ENCODE measurements around the gene PRR5.

Gene PRR5

DNA sequence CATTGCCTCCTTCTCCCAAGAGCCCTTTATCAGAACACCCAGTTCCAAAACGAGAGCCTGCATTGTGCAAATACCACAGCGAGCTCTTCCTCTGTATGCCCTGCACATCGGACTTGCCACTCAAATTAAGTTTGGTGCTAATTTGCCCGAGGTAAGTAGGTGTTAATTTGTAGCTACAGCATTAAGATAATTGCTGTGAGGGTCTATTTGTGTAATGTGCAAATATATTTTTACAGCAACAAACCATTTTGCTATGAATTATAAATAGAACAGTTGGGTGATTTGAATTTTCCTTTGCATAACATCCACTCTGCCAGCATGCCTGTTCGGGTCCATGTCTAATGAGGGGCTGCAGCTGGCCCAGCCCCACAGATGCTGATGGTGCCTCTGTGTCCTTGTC lies 58.5 kb downstream of the PRR5 start:
- Histone ChIP-seq H3K27me3 (ENCODE audit: control insufficient read depth in 2 of 2, insufficient read depth in 2 of 2, low read length in 2 of 2) (peaks cover 0 to 2% of the 10 kb centered on the region in 2 donors), H3K9me3 (ENCODE audit: control insufficient read depth in 2 of 2, low read length in 2 of 2) (no peaks in the 10 kb centered on the region), H3K4me1 (ENCODE audit: control insufficient read depth in 2 of 2, insufficient read depth in 2 of 2, low read length in 2 of 2) (peaks cover 20 to 29% of the 10 kb centered on the region in 2 donors), H3K9ac (ENCODE audit: low read depth in 1 of 2, low read length in 2 of 2) (no peak overlapping the region), H3K4me3 (ENCODE audit: low read length in 2 of 2) (no peak overlapping the region), H3K27ac (ENCODE audit: low read depth in 2 of 2, low read length in 2 of 2) (no peak overlapping the region), H3K36me3 (ENCODE audit: control insufficient read depth in 2 of 2, insufficient read depth in 2 of 2, low read length in 2 of 2) (no peaks in the 10 kb centered on the region)

GRCh38 chr22:44761025-44761424 lies 59.0 kb downstream of the PRR5 start:
- H3K36me3 ChIP-seq (ENCODE audit: control insufficient read depth in 2 of 2, insufficient read depth in 2 of 2, low read length in 2 of 2), result no peaks in the 10 kb centered on the region
- H3K4me3 ChIP-seq (ENCODE audit: low read length in 2 of 2), result no peak overlapping the region
- H3K27me3 ChIP-seq (ENCODE audit: control insufficient read depth in 2 of 2, insufficient read depth in 2 of 2, low read length in 2 of 2), result no peaks in the 10 kb centered on the region

DNA sequence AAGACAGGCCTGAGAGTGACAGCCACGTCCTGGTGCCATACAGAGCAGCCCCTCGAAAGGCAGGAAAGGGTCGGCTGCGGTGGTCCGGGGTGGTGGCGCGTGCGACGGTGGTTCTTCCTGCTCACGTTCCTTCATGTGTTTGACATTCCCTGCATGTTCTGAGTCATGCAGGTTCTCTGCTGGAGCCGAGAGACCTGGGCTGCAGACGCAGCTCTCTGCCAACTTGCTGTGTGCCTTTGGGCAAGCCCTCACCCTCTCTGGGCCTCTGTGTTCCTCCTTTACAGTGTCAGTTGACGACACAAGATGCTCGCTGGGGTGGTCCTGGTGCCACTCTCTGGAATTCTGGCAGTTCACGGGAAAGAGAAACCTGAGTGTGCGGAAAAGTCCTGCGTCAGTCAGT lies 62.4 kb downstream of the PRR5 start:
- Histone ChIP-seq H3K9ac (ENCODE audit: low read depth in 1 of 2, low read length in 2 of 2) (no peak overlapping the region), H3K4me1 (ENCODE audit: control insufficient read depth in 2 of 2, insufficient read depth in 2 of 2, low read length in 2 of 2) (peaks cover 6% of the 10 kb centered on the region in 2 donors)

More at GRCh38 chr22:44761025-44761424, 59.0 kb downstream of the PRR5 start:
- Histone ChIP-seq H3K27ac (ENCODE audit: low read depth in 2 of 2, low read length in 2 of 2) (no peak overlapping the region), H3K9me3 (ENCODE audit: control insufficient read depth in 2 of 2, low read length in 2 of 2) (no peaks in the 10 kb centered on the region), H3K4me1 (ENCODE audit: control insufficient read depth in 2 of 2, insufficient read depth in 2 of 2, low read length in 2 of 2) (peaks cover 16 to 24% of the 10 kb centered on the region in 2 donors), H3K9ac (ENCODE audit: low read depth in 1 of 2, low read length in 2 of 2) (no peak overlapping the region)

DNA sequence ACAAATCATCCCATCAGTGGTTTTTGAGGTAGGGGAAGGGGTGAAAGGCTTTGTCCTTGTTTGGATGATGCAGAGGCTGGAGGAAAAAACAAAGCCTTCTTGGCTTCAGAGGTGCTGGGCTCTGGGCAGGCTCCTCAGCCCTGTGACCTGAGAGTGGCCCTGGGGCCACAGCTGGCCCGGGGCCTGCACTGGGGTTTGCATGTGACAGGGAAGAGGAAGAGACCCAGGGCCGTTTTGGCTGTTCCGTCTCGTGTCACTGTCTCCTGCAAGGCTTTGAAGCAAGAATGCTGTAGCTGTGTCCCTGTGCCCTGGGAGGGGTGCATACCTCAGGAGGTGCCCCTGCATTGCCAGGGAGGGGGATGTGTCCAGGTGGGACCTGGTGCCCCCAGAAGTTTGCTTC lies 63.0 kb downstream of the PRR5 start:
- Histone ChIP-seq H3K27me3 (ENCODE audit: control insufficient read depth in 2 of 2, insufficient read depth in 2 of 2, low read length in 2 of 2) (no peaks in the 10 kb centered on the region), H3K4me1 (ENCODE audit: control insufficient read depth in 2 of 2, insufficient read depth in 2 of 2, low read length in 2 of 2) (peaks cover under 1% of the 10 kb centered on the region in 2 donors), H3K36me3 (ENCODE audit: control insufficient read depth in 2 of 2, insufficient read depth in 2 of 2, low read length in 2 of 2) (no peaks in the 10 kb centered on the region), H3K4me3 (ENCODE audit: low read length in 2 of 2) (no peak overlapping the region), H3K27ac (ENCODE audit: low read depth in 2 of 2, low read length in 2 of 2) (no peak overlapping the region), H3K9ac (ENCODE audit: low read depth in 1 of 2, low read length in 2 of 2) (no peak overlapping the region), H3K9me3 (ENCODE audit: control insufficient read depth in 2 of 2, low read length in 2 of 2) (no peaks in the 10 kb centered on the region)

More for the DNA sequence above, 62.4 kb downstream of the PRR5 start:
- no peaks in the 10 kb centered on the region for H3K36me3 ChIP-seq (ENCODE audit: control insufficient read depth in 2 of 2, insufficient read depth in 2 of 2, low read length in 2 of 2)
- H3K27ac ChIP-seq (ENCODE audit: low read depth in 2 of 2, low read length in 2 of 2), result no peak overlapping the region
- no peaks in the 10 kb centered on the region for H3K27me3 ChIP-seq (ENCODE audit: control insufficient read depth in 2 of 2, insufficient read depth in 2 of 2, low read length in 2 of 2)
- H3K9me3 ChIP-seq (ENCODE audit: control insufficient read depth in 2 of 2, low read length in 2 of 2), result no peaks in the 10 kb centered on the region
- no peak overlapping the region for H3K4me3 ChIP-seq (ENCODE audit: low read length in 2 of 2)

- Histone ChIP-seq H3K4me3 (ENCODE audit: low read length in 2 of 2) (no peak overlapping the region), H3K9me3 (ENCODE audit: control insufficient read depth in 2 of 2, low read length in 2 of 2) (no peaks in the 10 kb centered on the region), H3K27me3 (ENCODE audit: control insufficient read depth in 2 of 2, insufficient read depth in 2 of 2, low read length in 2 of 2) (no peaks in the 10 kb centered on the region), H3K4me1 (ENCODE audit: control insufficient read depth in 2 of 2, insufficient read depth in 2 of 2, low read length in 2 of 2) (no peaks in the 10 kb centered on the region), H3K36me3 (ENCODE audit: control insufficient read depth in 2 of 2, insufficient read depth in 2 of 2, low read length in 2 of 2) (no peaks in the 10 kb centered on the region), H3K27ac (ENCODE audit: low read depth in 2 of 2, low read length in 2 of 2) (no peak overlapping the region), H3K9ac (ENCODE audit: low read depth in 1 of 2, low read length in 2 of 2) (no peak overlapping the region)
These were observed 63.7 kb downstream of the PRR5 start for GRCh38 chr22:44765571-44766285.

DNA sequence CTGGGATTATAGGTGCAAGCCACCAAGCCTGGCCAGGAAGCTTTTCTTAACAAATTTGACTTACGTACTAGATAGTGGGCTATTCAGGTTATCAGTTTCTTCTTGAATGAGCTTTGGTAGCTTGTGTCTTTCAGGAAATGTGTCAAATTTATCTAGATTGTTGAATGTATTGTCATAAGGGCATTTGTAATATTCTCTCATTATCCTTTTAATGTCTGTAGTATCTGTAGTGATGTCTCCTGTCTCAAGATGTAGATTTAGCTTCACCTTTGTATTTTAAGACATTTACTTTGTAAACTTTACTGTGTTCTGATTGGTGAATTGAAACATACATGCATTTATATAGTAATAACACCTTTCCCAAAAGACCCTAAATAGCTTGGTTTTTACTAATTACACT lies 71.1 kb downstream of the PRR5 start:
- Histone ChIP-seq H3K4me1 (ENCODE audit: control insufficient read depth in 2 of 2, insufficient read depth in 2 of 2, low read length in 2 of 2) (peaks cover 9 to 22% of the 10 kb centered on the region in 2 donors), H3K27ac (ENCODE audit: low read depth in 2 of 2, low read length in 2 of 2) (peak overlapping the region in 1 of 2 donors; percentile 63), H3K9ac (ENCODE audit: low read depth in 1 of 2, low read length in 2 of 2) (no peak overlapping the region), H3K36me3 (ENCODE audit: control insufficient read depth in 2 of 2, insufficient read depth in 2 of 2, low read length in 2 of 2) (no peaks in the 10 kb centered on the region), H3K27me3 (ENCODE audit: control insufficient read depth in 2 of 2, insufficient read depth in 2 of 2, low read length in 2 of 2) (no peaks in the 10 kb centered on the region), H3K9me3 (ENCODE audit: control insufficient read depth in 2 of 2, low read length in 2 of 2) (no peaks in the 10 kb centered on the region), H3K4me3 (ENCODE audit: low read length in 2 of 2) (no peak overlapping the region)

- H3K27me3 ChIP-seq (ENCODE audit: control insufficient read depth in 2 of 2, insufficient read depth in 2 of 2, low read length in 2 of 2), result no peaks in the 10 kb centered on the region
- H3K36me3 ChIP-seq (ENCODE audit: control insufficient read depth in 2 of 2, insufficient read depth in 2 of 2, low read length in 2 of 2), result no peaks in the 10 kb centered on the region
- H3K27ac ChIP-seq (ENCODE audit: low read depth in 2 of 2, low read length in 2 of 2), result no peak overlapping the region
- no peaks in the 10 kb centered on the region for H3K9me3 ChIP-seq (ENCODE audit: control insufficient read depth in 2 of 2, low read length in 2 of 2)
- H3K4me3 ChIP-seq (ENCODE audit: low read length in 2 of 2), result no peak overlapping the region
- H3K9ac ChIP-seq (ENCODE audit: low read depth in 1 of 2, low read length in 2 of 2), result no peak overlapping the region
- peaks cover 9 to 22% of the 10 kb centered on the region in 2 donors for H3K4me1 ChIP-seq (ENCODE audit: control insufficient read depth in 2 of 2, insufficient read depth in 2 of 2, low read length in 2 of 2)
These were observed 73.9 kb downstream of the PRR5 start for GRCh38 chr22:44775862-44776261.

DNA sequence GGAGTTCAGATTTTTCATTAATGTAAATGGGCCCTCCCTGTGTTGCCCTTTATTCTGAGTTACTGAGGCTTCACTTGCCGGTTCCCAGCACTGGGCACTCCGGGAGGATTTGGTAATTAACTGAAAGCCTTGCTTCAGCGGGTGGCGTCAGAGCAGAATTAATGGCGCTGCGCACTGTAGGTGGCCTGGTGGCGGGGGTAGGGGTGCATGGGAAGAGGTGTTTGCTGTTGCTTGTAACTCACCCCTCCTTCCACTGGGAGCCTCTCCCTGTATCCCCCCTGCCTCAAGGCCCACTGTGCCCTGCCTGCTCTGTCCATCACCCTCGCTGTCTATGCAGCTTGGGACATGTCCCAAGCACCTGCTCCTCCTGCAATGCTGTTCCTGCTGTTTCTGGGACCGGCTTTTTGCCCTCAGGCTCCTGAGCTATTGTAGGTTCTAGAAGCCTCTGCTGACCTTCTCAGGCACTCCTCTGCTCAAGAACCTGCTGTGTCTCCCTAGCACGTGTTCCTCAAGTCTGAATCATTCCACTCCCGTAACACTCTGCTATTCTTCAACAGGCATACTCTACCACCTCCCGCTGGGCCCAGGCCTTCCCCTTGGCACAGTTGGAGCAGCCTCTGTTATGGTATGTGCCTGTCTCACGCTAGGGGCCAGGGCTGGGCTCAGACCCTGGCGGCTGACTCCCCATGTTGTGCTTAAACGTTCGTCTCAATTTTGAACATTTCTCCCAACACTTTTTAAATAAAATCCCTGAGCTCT lies 74.8 kb downstream of the PRR5 start:
- Histone ChIP-seq H3K27me3 (ENCODE audit: control insufficient read depth in 2 of 2, insufficient read depth in 2 of 2, low read length in 2 of 2) (no peaks in the 10 kb centered on the region), H3K9me3 (ENCODE audit: control insufficient read depth in 2 of 2, low read length in 2 of 2) (no peaks in the 10 kb centered on the region), H3K36me3 (ENCODE audit: control insufficient read depth in 2 of 2, insufficient read depth in 2 of 2, low read length in 2 of 2) (no peaks in the 10 kb centered on the region), H3K4me1 (ENCODE audit: control insufficient read depth in 2 of 2, insufficient read depth in 2 of 2, low read length in 2 of 2) (peaks cover 9 to 22% of the 10 kb centered on the region in 2 donors), H3K4me3 (ENCODE audit: low read length in 2 of 2) (no peak overlapping the region), H3K27ac (ENCODE audit: low read depth in 2 of 2, low read length in 2 of 2) (peak overlapping the region; percentile 73 to 83), H3K9ac (ENCODE audit: low read depth in 1 of 2, low read length in 2 of 2) (no peak overlapping the region)

DNA sequence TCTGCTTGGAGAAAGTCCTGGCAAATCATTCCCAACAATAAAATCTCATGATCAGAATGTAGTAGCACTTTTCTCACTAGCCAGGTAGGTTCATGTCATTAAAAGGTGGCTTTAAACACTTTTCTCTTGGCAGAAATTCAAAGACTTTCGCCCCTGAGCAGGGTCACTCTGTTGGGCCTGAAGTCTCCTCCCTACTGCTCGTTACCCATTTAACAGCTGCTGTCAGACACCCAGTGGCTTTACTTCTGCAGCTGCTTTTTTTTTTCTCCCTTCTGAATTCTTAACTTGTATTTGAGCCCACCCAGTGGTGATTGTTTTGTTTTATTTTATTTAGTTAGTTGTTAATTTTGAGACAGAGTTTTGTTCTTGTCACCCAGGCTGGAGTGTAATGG lies 75.4 kb downstream of the PRR5 start:
- Histone ChIP-seq H3K9me3 (ENCODE audit: control insufficient read depth in 2 of 2, low read length in 2 of 2) (no peaks in the 10 kb centered on the region), H3K36me3 (ENCODE audit: control insufficient read depth in 2 of 2, insufficient read depth in 2 of 2, low read length in 2 of 2) (no peaks in the 10 kb centered on the region), H3K4me1 (ENCODE audit: control insufficient read depth in 2 of 2, insufficient read depth in 2 of 2, low read length in 2 of 2) (peaks cover 9 to 22% of the 10 kb centered on the region in 2 donors), H3K4me3 (ENCODE audit: low read length in 2 of 2) (no peak overlapping the region), H3K27ac (ENCODE audit: low read depth in 2 of 2, low read length in 2 of 2) (peak overlapping the region; percentile 73 to 83), H3K27me3 (ENCODE audit: control insufficient read depth in 2 of 2, insufficient read depth in 2 of 2, low read length in 2 of 2) (no peaks in the 10 kb centered on the region), H3K9ac (ENCODE audit: low read depth in 1 of 2, low read length in 2 of 2) (no peak overlapping the region)

DNA sequence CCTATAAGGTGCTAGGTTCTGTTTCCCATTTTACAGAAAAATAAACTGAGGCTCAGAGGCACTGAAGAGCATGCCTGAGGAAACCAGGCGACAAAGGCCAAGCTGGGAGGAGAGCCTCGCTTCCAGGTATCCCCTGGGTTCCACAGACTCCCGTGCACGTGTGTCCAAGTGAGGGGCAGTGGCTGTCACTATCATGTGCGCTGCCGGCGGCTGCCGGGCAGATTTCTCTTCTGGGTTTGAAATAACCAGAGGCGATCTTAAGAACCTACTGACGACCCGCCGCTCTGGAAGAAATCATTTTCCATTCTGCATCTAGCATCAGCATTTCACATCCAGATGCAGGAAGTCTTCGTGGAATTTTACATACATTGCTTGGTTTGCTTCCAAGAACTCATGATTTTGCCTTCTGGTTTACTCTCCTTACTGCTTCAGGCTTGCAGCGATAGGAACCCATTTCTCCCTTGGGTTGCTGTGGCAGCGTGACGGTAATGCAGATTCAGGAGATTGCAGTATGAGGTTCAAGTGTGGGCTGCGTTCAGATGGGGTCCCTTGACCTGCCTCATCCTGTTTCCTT lies 79.0 kb downstream of the PRR5 start:
- no peak overlapping the region for H3K4me3 ChIP-seq (ENCODE audit: low read length in 2 of 2)
- H3K27me3 ChIP-seq (ENCODE audit: control insufficient read depth in 2 of 2, insufficient read depth in 2 of 2, low read length in 2 of 2), result no peaks in the 10 kb centered on the region
- no peaks in the 10 kb centered on the region for H3K36me3 ChIP-seq (ENCODE audit: control insufficient read depth in 2 of 2, insufficient read depth in 2 of 2, low read length in 2 of 2)
- H3K27ac ChIP-seq (ENCODE audit: low read depth in 2 of 2, low read length in 2 of 2), result no peak overlapping the region
- H3K4me1 ChIP-seq (ENCODE audit: control insufficient read depth in 2 of 2, insufficient read depth in 2 of 2, low read length in 2 of 2), result peaks cover 9 to 15% of the 10 kb centered on the region in 2 donors
- no peak overlapping the region for H3K9ac ChIP-seq (ENCODE audit: low read depth in 1 of 2, low read length in 2 of 2)
- no peaks in the 10 kb centered on the region for H3K9me3 ChIP-seq (ENCODE audit: control insufficient read depth in 2 of 2, low read length in 2 of 2)

All from mucosa of rectum (tissue), 2 donors.